Panc1 (cell line): ENCODE data around the gene LLPH. TPM values are rescaled to one million over a fixed set of nuclear protein-coding genes. Genes with fewer than 3 reads are reported as not detected.

ENCODE experiments used
- ATAC-seq: fragments of 200-7000 bp; cut with Tn5 transposase; 2 replicates; pipeline ENCODE4 v1.9.1; 2020; ENCODE audit warnings: mild to moderate bottlenecking, moderate library complexity
- BruUV-seq: library from RNA; stranded (reverse); fragments of 400-500 nt; replicated peaks from 2 replicates; lab custom pipeline; 2021; lab: Mats Ljungman, UMichigan
- CTCF ChIA-PET: fragments of 300-600 bp; sonication (Branson Sonifier 250); formaldehyde crosslinking; loops from one replicate; lab custom pipeline; 2022; ENCODE audit warnings: antibody characterized with exemption; lab: Charles Lee
- POLR2A ChIA-PET: fragments of 300-600 bp; sonication (Branson Sonifier 250); formaldehyde crosslinking; loops from one replicate; lab custom pipeline; 2022; ENCODE audit warnings: antibody characterized with exemption; lab: Charles Lee
- DNase-seq: peaks from one replicate; pipeline ENCODE4 v3.0.0-alpha.2; 2010; ENCODE audit warnings: low read depth, low spot score
- H3K27ac ChIP-seq: 2 replicates; pipeline ENCODE4 v1.5.1; 2011; ENCODE audit warnings: mild to moderate bottlenecking, low read length, inconsistent platforms
- H3K27me3 ChIP-seq: fragments of 200-500 bp; sonication (Bioruptor generic); 2 replicates; pipeline ENCODE4 v1.6.0; 2014; ENCODE audit warnings: low read length, inconsistent platforms; ENCODE audit not compliant: control insufficient read depth, insufficient read depth
- H3K36me3 ChIP-seq: fragments of 200-500 bp; sonication (Bioruptor generic); 2 replicates; pipeline ENCODE4 v1.5.1; 2014; ENCODE audit warnings: inconsistent platforms, mild to moderate bottlenecking, low read length, moderate library complexity; ENCODE audit not compliant: control insufficient read depth, insufficient read depth
- H3K4me1 ChIP-seq: 2 replicates; pipeline ENCODE4 v1.5.1; 2011; ENCODE audit warnings: inconsistent platforms, mild to moderate bottlenecking, low read length, moderate library complexity; ENCODE audit not compliant: control insufficient read depth, insufficient read depth
- H3K4me3 ChIP-seq, 2 experiments: 2 replicates each; pipeline ENCODE4 v1.5.1; 2011 to 2012; ENCODE audit warnings: low read depth in 2 of 2, low read length in 2 of 2, mild to moderate bottlenecking in 2 of 2, inconsistent platforms in 1 of 2, moderate library complexity in 1 of 2
- H3K9me3 ChIP-seq: fragments of 200-500 bp; sonication (Bioruptor generic); 2 replicates; pipeline ENCODE4 v1.5.1; 2014; ENCODE audit warnings: low read depth, mild to moderate bottlenecking, inconsistent platforms, low read length, moderate library complexity; ENCODE audit not compliant: control insufficient read depth, insufficient read depth
- CTCF ChIP-seq: fragments of 450-650 bp; IDR thresholded peaks from 2 replicates; pipeline ENCODE4 v1.5.1; 2017; ENCODE audit warnings: mild to moderate bottlenecking
- POLR2AphosphoS5 ChIP-seq: IDR thresholded peaks from 2 replicates; pipeline ENCODE4 v1.6.1; 2012; ENCODE audit warnings: mild to moderate bottlenecking, low read depth, low read length, moderate library complexity
- SIN3A ChIP-seq: IDR thresholded peaks from 2 replicates; pipeline ENCODE4 v1.6.1; 2012; ENCODE audit warnings: low read depth, mild to moderate bottlenecking, low read length, moderate library complexity, borderline replicate concordance; ENCODE audit not compliant: insufficient read depth
- TCF7L2 ChIP-seq: IDR thresholded peaks from 2 replicates; pipeline ENCODE4 v1.6.1; 2011; ENCODE audit warnings: mild to moderate bottlenecking, low read depth, low read length, inconsistent platforms
- in situ Hi-C: cut with HindIII; loops from 2 replicates; pipeline ENCODE4 v1.10.0; 2016; ENCODE audit warnings: low sequenced_read_pairs, low pct_unique_long_range_greater_than_20kb
- intact Hi-C: fragments of 100-400 bp; cut with micrococcal nuclease; formaldehyde crosslinking; loops from one replicate; pipeline ENCODE4 v1.10.0; 2022; ENCODE audit not compliant: unreplicated experiment
- total RNA-seq: library from RNA; stranded (reverse); gene quantifications from one replicate; pipeline ENCODE4 v1.2.1, GENCODE V29; 2021; ENCODE audit not compliant: unreplicated experiment
- TF ChIP-seq, protein P1 (sequence below), 2 experiments: IDR thresholded peaks; 2 replicates each; pipeline ENCODE4 v1.6.1; 2011 to 2012; ENCODE audit warnings: low read depth in 2 of 2, control low read depth in 1 of 2, low read length in 1 of 2, mild to moderate bottlenecking in 1 of 2, moderate library complexity in 1 of 2; ENCODE audit not compliant: insufficient read depth in 1 of 2

Gene LLPH
- total RNA-seq, 1 experiment from 2014 or later, result 40.5 TPM

DNA sequence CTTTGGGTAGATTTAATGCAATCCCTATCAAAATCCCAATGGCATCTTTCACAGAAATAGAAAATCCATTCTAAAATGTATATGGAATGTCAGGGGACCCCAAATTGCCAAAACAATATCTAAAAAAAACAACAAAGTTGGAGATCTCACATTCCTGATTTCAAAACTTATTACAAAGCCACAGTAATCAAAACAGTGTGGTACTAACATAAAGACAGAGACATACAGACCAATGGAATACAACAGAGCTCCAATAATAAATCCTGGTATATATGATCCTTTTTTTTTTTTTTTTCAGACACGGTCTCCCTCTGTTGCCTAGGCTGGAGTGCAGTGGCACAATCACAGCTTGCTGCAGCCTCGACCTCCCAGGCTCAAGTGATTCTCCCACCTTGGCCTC, 34.6 kb upstream of the LLPH start:
- Histone ChIP-seq H3K4me1 (0 out of 2 replicates have a peak, but pooled peaks cover 4% of the 10 kb centered on the region), H3K36me3 (peaks cover 6% of the 10 kb centered on the region; the same call in 1 of the 2 replicates), H3K4me3 (no peak overlapping the region), H3K27ac (no peak overlapping the region), H3K9me3 (peaks cover 7% of the 10 kb centered on the region; the same call in 1 of the 2 replicates), H3K27me3 (no peaks in the 10 kb centered on the region)
- intact Hi-C loops (no loop called here), in situ Hi-C loops (no loop called here)
- no peak for DNase-seq
- CTCF ChIA-PET, result no interaction called here
- no peak for ATAC-seq
- POLR2A ChIA-PET, result no interaction called here
- BruUV-seq, result no TSS peak
- TF ChIP-seq TCF7L2 (no peak), SIN3A (no peak), POLR2AphosphoS5 (no peak), CTCF (no peak)
- TF ChIP-seq, protein P1, sequence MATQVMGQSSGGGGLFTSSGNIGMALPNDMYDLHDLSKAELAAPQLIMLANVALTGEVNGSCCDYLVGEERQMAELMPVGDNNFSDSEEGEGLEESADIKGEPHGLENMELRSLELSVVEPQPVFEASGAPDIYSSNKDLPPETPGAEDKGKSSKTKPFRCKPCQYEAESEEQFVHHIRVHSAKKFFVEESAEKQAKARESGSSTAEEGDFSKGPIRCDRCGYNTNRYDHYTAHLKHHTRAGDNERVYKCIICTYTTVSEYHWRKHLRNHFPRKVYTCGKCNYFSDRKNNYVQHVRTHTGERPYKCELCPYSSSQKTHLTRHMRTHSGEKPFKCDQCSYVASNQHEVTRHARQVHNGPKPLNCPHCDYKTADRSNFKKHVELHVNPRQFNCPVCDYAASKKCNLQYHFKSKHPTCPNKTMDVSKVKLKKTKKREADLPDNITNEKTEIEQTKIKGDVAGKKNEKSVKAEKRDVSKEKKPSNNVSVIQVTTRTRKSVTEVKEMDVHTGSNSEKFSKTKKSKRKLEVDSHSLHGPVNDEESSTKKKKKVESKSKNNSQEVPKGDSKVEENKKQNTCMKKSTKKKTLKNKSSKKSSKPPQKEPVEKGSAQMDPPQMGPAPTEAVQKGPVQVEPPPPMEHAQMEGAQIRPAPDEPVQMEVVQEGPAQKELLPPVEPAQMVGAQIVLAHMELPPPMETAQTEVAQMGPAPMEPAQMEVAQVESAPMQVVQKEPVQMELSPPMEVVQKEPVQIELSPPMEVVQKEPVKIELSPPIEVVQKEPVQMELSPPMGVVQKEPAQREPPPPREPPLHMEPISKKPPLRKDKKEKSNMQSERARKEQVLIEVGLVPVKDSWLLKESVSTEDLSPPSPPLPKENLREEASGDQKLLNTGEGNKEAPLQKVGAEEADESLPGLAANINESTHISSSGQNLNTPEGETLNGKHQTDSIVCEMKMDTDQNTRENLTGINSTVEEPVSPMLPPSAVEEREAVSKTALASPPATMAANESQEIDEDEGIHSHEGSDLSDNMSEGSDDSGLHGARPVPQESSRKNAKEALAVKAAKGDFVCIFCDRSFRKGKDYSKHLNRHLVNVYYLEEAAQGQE (IDR thresholded peaks at IDR 0.05; ENCODE audit: insufficient read depth in 1 of 2, low read depth in 2 of 2, low read length in 1 of 2), result no peak

- H3K36me3 ChIP-seq, result peaks cover 5% of the 10 kb centered on the region; the same call in 1 of the 2 replicates
- TF ChIP-seq SIN3A (no peak), CTCF (no peak), TCF7L2 (no peak), POLR2AphosphoS5 (no peak)
- TF ChIP-seq, protein P1 (IDR thresholded peaks at IDR 0.05; ENCODE audit: insufficient read depth in 1 of 2, low read depth in 2 of 2, low read length in 1 of 2), result no peak
Measured at GRCh38 chr12:66164349-66164821, 33.8 kb upstream of the LLPH start.

More at GRCh38 chr12:66164349-66164821, 33.8 kb upstream of the LLPH start:
- POLR2A ChIA-PET, result no interaction called here
- Histone ChIP-seq H3K27ac (no peak overlapping the region), H3K27me3 (no peaks in the 10 kb centered on the region), H3K4me1 (0 out of 2 replicates have a peak, but pooled peaks cover 4% of the 10 kb centered on the region), H3K4me3 (no peak overlapping the region), H3K9me3 (peaks cover 7% of the 10 kb centered on the region; the same call in 1 of the 2 replicates)
- DNase-seq (no peak), ATAC-seq (no peak)
- CTCF ChIA-PET, result no interaction called here
- in situ Hi-C loops, result no loop called here
- BruUV-seq, result no TSS peak
- intact Hi-C loops, result no loop called here
